ENCODE data around the gene HLA-DPA1. TPM values are rescaled to one million over a fixed set of nuclear protein-coding genes. Genes with fewer than 3 reads are reported as not detected.
"Not testable (repeated sequence)": the region's sequence is repeated elsewhere in the genome, so short reads cannot be mapped to it uniquely, and the experiment has no call there.

The HLA-DPA1 gene
- total RNA-seq, result 37.7 TPM
- long read RNA-seq, partial matches to known transcripts, result 47 of 54 reads
- long read RNA-seq, other reads (novel, unspliced or antisense), result 4 of 54 reads

- DNase-seq (no peak), ATAC-seq (peak; percentile 77)
- intact Hi-C loops (cut with micrococcal nuclease), result no loop called here
These were observed at the start of gene HLA-DPA1 for GRCh38 chr6:33073431-33073871. TSS of gene HLA-DPA1 (minus strand) at chr6:33073649.

DNA sequence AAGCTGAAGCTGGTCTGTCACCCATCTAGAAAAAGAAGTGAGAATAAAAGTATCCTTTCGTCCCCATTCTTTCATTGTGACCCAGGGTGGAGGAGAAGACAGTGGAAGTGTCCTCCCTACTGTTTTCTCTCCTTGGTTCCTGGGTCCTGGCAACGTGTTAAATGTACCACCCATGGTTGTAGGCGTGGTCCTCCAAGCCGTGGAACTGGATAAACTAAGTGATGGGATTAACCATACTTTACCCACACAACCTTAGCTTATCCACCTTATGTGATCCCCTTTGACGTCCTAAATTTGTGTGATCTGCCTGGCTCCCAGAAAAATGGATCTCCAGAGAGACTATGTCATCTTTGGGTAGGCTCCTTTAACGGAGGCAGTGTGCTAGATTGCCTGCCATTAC is 49.7 kb upstream of the HLA-DPA1 start:
- ATAC-seq (no peak), DNase-seq (no peak)
- intact Hi-C loops (cut with micrococcal nuclease), result no loop called here

DNA sequence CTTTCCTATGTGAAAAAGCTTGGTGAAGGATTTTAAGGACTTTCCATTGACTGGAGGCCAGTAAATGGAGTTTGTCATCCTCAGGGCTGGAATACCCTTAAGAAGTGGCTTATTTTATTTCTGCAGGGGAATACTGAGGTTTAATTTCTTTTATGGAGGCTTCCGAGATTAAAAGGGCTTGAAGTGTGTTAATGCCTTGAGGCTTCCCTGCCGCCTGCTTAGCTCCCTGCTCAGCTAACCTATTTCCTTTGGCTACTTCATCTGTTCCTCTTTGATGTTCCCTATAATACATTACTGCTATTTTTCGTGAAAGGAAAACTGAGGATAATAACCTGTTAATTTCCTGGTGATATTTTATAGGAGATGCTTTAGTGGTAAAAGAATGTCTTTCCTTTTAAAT is 46.6 kb upstream of the HLA-DPA1 start:
- ATAC-seq (no peak), DNase-seq (no peak)
- intact Hi-C loops (cut with micrococcal nuclease), result no loop called here

DNA sequence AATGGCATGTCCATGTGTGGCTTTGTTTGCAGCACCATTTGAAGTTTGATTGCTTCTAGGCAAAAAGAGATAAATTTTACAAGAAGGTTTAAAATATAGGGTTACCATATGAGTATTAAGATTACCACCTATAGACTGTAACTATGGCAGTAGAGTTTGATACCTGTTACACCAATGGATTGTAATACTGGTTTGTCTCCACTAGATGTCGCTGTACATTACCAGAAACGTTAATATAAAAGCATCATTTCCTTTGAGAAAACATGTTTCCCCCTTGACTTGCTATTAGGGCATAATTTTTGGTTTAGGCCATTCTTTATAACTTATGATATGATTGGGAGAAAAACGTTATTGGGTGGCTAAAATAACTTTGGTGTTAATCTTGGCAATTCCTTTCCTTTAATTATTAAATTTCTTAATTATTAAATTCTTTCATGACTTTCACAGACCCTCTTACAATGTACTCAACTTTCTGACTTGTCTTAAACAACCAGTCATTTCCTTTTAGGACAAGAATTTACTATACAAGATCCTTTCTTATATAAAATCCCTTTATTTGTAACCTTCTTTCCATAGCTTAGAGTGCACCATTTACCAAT is 45.2 kb upstream of the HLA-DPA1 start:
- ATAC-seq, result peak; percentile 41
- DNase-seq, result no peak
- intact Hi-C loops (cut with micrococcal nuclease), result no loop called here

GRCh38 chr6:33117811-33118277 is 44.4 kb upstream of the HLA-DPA1 start:
- no peak for DNase-seq
- no peak for ATAC-seq
- intact Hi-C loops (cut with micrococcal nuclease), result no loop called here

GRCh38 chr6:33116841-33117711 is 43.6 kb upstream of the HLA-DPA1 start:
- intact Hi-C loops (cut with micrococcal nuclease), result no loop called here
- DNase-seq (no peak), ATAC-seq (no peak)

- DNase-seq (no peak), ATAC-seq (no peak)
- intact Hi-C loops (cut with micrococcal nuclease), result no loop called here
These were observed 43.0 kb upstream of the HLA-DPA1 start for GRCh38 chr6:33116417-33116816.

DNA sequence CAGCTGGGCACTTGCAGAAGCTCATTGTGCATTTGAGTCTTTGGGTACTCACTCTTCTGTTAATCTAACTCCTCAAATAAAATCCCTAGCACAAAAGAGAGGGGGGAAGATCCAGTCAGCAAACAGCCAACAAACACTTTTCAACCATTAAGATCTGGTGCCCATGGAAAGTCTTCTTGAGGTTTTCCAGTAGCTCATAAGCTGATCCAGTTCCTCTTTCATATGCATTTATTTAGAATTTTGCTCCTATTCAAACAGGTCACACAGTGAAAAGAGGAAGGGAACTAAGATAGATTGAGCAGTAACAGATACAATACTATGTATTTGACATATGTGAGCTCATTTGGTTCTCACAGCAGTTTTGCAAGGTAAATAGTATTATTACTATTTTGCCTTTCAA is 41.0 kb upstream of the HLA-DPA1 start:
- DNase-seq (no peak), ATAC-seq (no peak)
- intact Hi-C loops (cut with micrococcal nuclease), result no loop called here

DNA sequence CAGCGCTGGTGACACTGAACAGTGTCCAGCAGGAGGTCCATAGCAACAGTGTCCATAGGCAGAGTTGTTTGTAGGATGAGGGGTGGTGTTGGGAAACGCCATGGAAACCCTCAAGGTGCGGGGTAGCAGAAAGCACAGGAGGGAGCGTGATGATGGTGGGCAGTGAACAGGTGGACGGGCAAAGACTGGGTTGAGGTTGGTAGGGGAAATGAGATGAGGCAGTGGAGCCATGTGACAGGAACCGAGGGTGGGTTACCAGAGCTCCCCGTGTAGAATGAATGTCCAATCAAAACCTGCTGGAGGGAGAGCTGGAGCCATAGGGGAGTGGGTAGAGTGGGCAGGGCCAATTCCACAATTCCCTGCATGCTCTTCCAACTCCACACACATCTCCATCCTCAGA is 40.3 kb upstream of the HLA-DPA1 start:
- no peak for ATAC-seq
- intact Hi-C loops (cut with micrococcal nuclease), result no loop called here
- DNase-seq, result no peak

GRCh38 chr6:33112148-33112547 is 38.7 kb upstream of the HLA-DPA1 start:
- intact Hi-C loops (cut with micrococcal nuclease), result no loop called here
- no peak for DNase-seq
- ATAC-seq, result peak; percentile 91

DNA sequence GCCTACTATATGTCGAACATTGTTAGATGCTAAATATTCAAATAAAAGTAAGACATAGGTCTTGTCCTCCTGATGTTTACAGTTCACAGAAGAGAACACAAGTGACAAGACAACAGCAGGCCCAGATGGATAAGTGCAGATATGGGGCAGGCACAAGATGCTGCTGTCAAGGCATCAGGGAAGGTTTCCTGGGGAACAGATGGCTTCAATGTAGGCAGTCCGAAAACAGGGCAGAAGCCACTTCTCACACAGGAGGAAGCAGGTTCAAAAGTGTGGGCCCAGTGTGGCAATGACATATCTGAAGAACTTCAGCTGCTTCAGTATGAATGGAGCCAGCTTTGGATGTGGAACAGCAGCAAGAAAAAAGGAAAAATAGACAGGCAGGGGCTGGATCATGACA is 34.9 kb upstream of the HLA-DPA1 start:
- DNase-seq (no peak), ATAC-seq (no peak)
- intact Hi-C loops (cut with micrococcal nuclease), result no loop called here

DNA sequence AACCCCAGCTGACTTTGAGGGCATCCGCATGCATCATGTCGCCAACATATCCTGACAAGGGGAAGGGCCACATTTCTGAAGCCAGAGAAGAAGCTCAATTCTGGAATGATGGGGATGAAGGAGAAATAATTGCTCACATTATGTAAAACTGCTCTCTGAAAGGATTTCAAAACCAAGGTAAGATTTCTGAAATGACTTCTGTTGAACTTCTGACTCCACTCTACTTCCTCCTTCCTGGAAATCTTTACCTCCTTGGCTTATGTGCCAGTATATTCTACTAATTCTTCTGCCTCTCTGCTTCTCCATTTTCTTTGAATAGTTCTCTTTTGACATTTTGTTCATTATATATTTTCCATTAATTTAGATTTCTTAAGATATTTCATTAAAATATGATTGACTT is 34.2 kb upstream of the HLA-DPA1 start:
- ATAC-seq (no peak), DNase-seq (no peak)
- intact Hi-C loops (cut with micrococcal nuclease), result no loop called here

- no peak for ATAC-seq
- intact Hi-C loops (cut with micrococcal nuclease), result no loop called here
- no peak for DNase-seq
These were observed 32.7 kb upstream of the HLA-DPA1 start for GRCh38 chr6:33105916-33106871.

- no peak for ATAC-seq
- intact Hi-C loops (cut with micrococcal nuclease), result no loop called here
These were observed 31.9 kb upstream of the HLA-DPA1 start for GRCh38 chr6:33105386-33105785.

DNA sequence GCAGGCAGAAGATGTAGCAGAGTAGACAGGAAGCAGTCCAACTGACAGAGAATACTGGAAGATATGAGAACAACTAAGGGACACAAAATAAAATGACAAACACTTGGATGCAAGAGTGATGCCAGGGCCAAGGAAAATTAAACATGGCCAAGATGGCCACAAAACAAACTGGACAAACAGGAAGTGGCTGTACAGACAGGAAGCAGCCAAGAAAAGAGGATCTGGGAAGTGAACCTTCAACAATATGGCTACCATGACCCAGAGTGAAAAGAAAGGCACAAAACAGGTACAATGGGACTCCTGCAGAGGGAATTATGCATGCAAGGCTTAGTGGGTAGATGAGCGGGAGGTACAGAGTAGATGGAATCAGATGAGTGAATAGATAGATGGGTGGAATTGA is 31.4 kb upstream of the HLA-DPA1 start:
- DNase-seq (no peak), ATAC-seq (no peak)
- intact Hi-C loops (cut with micrococcal nuclease), result no loop called here

More at GRCh38 chr6:33105386-33105785, 31.9 kb upstream of the HLA-DPA1 start:
- no peak for DNase-seq

- intact Hi-C loops (cut with micrococcal nuclease), result no loop called here
- ATAC-seq (no peak), DNase-seq (no peak)
These were observed 30.3 kb upstream of the HLA-DPA1 start for GRCh38 chr6:33103776-33104175.

- ATAC-seq; DNase-seq; intact Hi-C loops (cut with micrococcal nuclease): not testable (repeated sequence)
These were observed 27.8 kb upstream of the HLA-DPA1 start for GRCh38 chr6:33101121-33101737.

DNA sequence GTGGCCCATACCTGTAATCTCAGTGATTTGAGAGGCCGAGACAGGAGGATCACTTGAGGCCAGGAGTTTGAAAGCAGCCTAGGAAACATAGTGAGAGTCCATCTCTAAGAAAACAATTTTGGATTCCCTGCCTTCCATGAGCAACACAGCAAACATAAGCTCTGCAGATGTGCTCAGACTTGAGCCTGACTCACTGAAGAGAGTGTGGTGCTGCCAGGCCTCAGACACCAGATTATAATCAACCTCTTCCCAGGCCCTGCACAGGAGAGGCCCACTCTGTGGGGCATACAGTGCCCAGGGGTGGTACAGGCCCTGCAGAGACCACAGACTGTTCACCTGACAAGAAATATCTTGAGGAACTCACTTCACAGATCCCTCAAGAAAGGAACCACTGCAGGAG is 22.2 kb upstream of the HLA-DPA1 start:
- DNase-seq, result no peak
- ATAC-seq, result no peak
- intact Hi-C loops (cut with micrococcal nuclease), result no loop called here

DNA sequence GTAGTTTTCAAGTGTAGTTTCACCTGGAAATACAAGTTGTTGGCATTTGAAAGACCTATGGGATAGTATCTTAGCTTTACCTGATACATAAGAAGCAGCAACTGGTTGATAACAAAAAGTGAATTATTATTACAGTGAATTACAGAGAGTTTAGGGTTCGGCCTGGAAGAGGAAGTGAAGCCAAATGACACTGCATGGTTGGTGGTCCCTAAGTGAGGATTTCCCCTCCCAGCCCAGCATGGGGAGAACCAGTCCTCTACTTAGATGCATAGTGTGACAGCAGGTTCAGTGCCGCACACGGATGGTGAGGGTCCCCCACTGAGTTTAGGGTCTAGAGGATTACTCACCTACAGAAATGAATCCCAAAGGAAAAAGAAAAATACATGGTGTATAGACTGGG is 20.4 kb upstream of the HLA-DPA1 start:
- ATAC-seq (no peak), DNase-seq (no peak)
- intact Hi-C loops (cut with micrococcal nuclease), result no loop called here

Measured in left ventricle myocardium superior (tissue), 1 donor.